Neural progenitor cell (in vitro differentiated cells): ENCODE results near the gene ALK.

ENCODE experiments used
- EZH2 ChIP-seq: fragments of 200-600 bp; sonication (generic); IDR thresholded peaks from 2 replicates; pipeline ENCODE4 v1.6.1; 2017; ENCODE audit warnings: antibody characterized with exemption, mild to moderate bottlenecking, moderate library complexity
- EZH2phosphoT487 ChIP-seq: fragments of 200-600 bp; sonication (generic); IDR thresholded peaks from 2 replicates; pipeline ENCODE4 v1.6.1; 2017; ENCODE audit warnings: antibody characterized with exemption
- TF ChIP-seq, protein P1 (sequence below): fragments of 200-600 bp; sonication (generic); IDR thresholded peaks from 2 replicates; pipeline ENCODE4 v1.5.1; 2017; ENCODE audit warnings: antibody characterized with exemption, mild to moderate bottlenecking

DNA sequence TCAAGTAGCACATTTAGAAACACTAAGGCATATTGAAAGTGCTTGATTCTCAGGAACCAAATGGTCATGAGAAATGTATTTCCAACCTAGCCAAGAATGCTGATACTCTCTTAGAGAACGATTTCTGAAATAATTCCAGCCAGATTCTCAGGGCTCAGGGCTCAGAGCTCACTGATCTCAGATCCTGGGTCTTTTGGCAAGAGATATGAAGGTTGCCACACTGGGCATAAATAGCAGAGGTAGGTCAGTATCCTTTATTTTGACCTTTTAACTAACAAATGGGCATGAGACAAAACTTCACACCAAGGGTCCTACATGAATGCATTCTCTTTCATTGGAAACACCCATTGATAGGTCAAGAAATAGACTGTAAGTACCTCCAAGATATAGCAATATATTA is 364.1 kb downstream of the ALK start:
- TF ChIP-seq, protein P1, sequence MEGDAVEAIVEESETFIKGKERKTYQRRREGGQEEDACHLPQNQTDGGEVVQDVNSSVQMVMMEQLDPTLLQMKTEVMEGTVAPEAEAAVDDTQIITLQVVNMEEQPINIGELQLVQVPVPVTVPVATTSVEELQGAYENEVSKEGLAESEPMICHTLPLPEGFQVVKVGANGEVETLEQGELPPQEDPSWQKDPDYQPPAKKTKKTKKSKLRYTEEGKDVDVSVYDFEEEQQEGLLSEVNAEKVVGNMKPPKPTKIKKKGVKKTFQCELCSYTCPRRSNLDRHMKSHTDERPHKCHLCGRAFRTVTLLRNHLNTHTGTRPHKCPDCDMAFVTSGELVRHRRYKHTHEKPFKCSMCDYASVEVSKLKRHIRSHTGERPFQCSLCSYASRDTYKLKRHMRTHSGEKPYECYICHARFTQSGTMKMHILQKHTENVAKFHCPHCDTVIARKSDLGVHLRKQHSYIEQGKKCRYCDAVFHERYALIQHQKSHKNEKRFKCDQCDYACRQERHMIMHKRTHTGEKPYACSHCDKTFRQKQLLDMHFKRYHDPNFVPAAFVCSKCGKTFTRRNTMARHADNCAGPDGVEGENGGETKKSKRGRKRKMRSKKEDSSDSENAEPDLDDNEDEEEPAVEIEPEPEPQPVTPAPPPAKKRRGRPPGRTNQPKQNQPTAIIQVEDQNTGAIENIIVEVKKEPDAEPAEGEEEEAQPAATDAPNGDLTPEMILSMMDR: no peak
- TF ChIP-seq EZH2 (no peak), EZH2phosphoT487 (no peak)
